HEK293T (cell line): ENCODE data around the gene WBP1.

ENCODE experiments used
- BHLHE40 ChIP-seq: fragments of 450-650 bp; IDR thresholded peaks from 2 replicates; pipeline ENCODE4 v1.6.1; 2016; ENCODE audit warnings: mild to moderate bottlenecking, moderate library complexity, borderline replicate concordance
- ELF4 ChIP-seq: fragments of 450-650 bp; IDR thresholded peaks from 2 replicates; pipeline ENCODE4 v1.6.1; 2017; ENCODE audit warnings: antibody characterized with exemption
- FOXM1 ChIP-seq: fragments of 450-650 bp; IDR thresholded peaks from 2 replicates; pipeline ENCODE4 v1.6.1; 2017; ENCODE audit warnings: mild to moderate bottlenecking, borderline replicate concordance
- LEF1 ChIP-seq: fragments of 450-650 bp; IDR thresholded peaks from 2 replicates; pipeline ENCODE4 v1.6.1; 2017; ENCODE audit warnings: mild to moderate bottlenecking, borderline replicate concordance
- NFRKB ChIP-seq: fragments of 450-650 bp; IDR thresholded peaks from 2 replicates; pipeline ENCODE4 v1.6.1; 2016; ENCODE audit warnings: mild to moderate bottlenecking, moderate library complexity
- SP1 ChIP-seq: fragments of 450-650 bp; IDR thresholded peaks from 2 replicates; pipeline ENCODE4 v1.6.1; 2017

- TF ChIP-seq FOXM1 (no peak), NFRKB (no peak), BHLHE40 (no peak), ELF4 (no peak), SP1 (no peak), LEF1 (no peak)
Measured at GRCh38 chr2:74495440-74495839, 37.2 kb downstream of the WBP1 start.
